Gastroesophageal sphincter (tissue), 3 donors: ENCODE measurements around the gene HYCC1.

Experiments used
- CTCF ChIP-seq, 4 experiments: fragments of 200-600 bp in 2 of 4; fragments of 450-650 bp in 2 of 4; sonication (generic) in 1 of 4; IDR thresholded peaks; one replicate each; pipeline ENCODE4 v1.5.1; 2017 to 2019; ENCODE audit warnings: antibody characterized with exemption in 4 of 4, mild to moderate bottlenecking in 2 of 4, moderate library complexity in 2 of 4
- EP300 ChIP-seq: sonication (generic); formaldehyde crosslinking; IDR thresholded peaks from one replicate; pipeline ENCODE4 v1.6.1; 2017; ENCODE audit warnings: antibody characterized with exemption, mild to moderate bottlenecking
- POLR2A ChIP-seq, 2 donors: fragments of 450-650 bp; IDR thresholded peaks; one replicate each; pipeline ENCODE4 v1.6.1; 2017; ENCODE audit warnings: antibody characterized with exemption in 2 of 2, mild to moderate bottlenecking in 2 of 2, moderate library complexity in 1 of 2
- POLR2AphosphoS5 ChIP-seq: sonication (generic); formaldehyde crosslinking; IDR thresholded peaks from one replicate; pipeline ENCODE4 v1.6.1; 2017; ENCODE audit warnings: antibody characterized with exemption

GRCh38 chr7:23061327-23061726, 47.4 kb upstream of the HYCC1 start:
- TF ChIP-seq POLR2A (IDR thresholded peaks at IDR 0.05): no peak
- TF ChIP-seq CTCF (IDR thresholded peaks at IDR 0.05): no peak
- no peak for TF ChIP-seq POLR2AphosphoS5
- no peak for TF ChIP-seq EP300
